GM21360 (cell line): ENCODE data around the gene EI24.
A peak's percentile ranks its signal among the peaks of the same experiment; 100 is the strongest.

Experiments
- ATAC-seq: cut with Tn5 transposase; IDR thresholded peaks from one replicate; pipeline ENCODE4 v1.9.1; 2021; ENCODE audit warnings: mild to moderate bottlenecking, moderate library complexity; ENCODE audit not compliant: unreplicated experiment

The EI24 gene

DNA sequence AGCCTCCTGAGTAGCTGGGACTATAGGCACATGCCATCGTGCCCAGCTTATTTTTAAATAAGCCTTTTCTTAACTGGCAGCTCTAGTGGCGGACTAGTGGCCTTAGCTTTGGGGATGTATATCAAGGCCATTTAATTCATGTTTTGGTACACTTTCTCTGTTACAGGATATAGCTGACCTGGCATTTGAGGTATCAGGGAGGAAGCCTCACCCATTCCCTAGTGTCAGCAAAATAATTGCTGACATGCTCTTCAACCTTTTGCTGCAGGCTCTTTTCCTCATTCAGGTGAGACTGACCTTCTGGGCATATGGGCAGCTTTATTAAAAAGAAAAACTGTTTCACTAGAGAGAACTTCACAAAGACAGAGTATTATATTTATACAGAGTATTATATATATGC lies 9.5 kb downstream of the EI24 start:
- ATAC-seq, result no peak

DNA sequence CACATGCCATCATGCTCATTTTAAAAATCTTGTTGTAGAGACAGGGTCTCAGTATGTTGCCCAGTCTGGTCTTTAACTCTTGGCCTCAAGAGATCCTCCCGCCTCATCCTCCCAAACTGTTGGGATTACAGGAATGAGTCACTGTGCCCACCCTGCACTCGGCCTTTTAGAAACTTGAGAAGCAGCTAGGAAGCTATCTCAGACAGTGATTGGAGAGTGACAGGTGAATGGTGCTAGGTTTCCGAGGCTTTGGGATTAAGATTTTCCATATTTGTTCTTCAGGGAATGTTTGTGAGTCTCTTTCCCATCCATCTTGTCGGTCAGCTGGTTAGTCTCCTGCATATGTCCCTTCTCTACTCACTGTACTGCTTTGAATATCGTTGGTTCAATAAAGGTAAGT lies 10.5 kb downstream of the EI24 start:
- no peak for ATAC-seq

DNA sequence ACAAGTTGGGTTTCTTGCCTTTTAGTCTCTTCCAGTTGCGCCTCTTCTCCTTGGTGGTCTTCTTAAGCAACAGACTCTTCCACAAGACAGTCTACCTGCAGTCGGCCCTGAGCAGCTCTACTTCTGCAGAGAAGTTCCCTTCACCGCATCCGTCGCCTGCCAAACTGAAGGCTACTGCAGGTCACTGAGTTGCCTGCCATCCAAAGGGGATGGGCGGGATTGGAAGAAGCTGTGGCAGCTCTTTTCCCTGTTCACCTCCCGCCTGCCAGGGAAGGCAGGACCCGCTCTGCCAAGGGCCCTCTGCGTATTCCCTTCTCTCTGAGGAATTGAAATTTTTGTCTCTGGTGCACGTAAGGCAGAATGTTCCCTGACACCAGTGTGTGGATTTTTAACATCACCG lies 14.2 kb downstream of the EI24 start:
- no peak for ATAC-seq

DNA sequence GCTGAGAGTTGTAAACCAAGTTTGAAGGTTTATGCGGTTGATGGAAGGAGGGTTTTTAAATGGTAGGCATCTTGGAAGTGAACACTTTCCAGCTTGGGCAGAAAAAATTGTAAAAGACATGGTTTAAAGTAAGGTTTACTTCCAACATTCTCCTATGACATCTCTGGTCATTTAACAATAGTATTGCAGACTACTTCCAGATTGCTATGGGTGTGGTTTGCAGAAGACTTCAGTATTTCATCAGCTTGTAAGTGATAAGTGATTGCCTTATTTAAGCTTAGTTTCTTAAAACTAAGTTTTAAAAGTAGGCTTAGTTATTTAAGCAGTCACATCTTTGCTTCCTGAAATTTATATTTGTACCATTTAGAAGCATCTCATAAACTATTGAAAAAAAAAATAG lies 16.2 kb downstream of the EI24 start:
- ATAC-seq, result no peak

DNA sequence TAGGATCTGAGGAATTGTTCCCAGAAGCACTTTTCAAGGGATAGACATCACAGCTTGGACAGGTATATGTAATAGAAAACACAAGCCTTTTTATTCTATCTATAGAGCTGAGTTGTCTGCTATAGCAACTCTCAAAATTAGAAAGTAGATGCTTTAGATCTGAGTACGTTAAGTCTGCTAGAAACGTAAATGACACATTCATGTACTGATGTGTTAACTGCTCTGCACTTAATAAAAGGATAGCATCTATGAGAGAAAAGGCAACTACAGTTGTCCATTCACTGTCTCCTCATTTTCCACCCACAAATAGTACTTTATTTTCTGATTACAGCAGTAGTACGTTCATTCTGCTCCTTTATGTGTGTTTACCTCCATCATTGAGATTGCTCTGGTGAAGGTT lies 17.3 kb downstream of the EI24 start:
- no peak for ATAC-seq

DNA sequence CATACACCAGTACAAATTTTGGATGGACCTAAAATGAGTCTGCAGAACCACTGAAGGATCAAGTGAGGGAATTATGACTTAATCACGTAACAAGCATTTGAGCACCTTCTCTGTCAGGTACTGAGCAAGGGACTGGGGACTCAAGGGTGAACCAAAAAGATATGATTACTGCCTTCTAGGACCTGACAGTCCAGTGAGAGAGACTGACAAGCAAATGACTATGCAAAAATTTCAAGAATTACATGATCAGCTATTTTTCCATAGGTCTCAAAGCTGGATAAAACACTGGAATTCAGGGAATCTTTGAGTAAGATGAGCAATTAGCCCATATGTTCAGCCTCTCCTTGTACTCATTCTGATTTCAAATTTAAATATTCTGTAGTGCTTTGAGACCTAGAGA lies 18.2 kb downstream of the EI24 start:
- ATAC-seq, result no peak

DNA sequence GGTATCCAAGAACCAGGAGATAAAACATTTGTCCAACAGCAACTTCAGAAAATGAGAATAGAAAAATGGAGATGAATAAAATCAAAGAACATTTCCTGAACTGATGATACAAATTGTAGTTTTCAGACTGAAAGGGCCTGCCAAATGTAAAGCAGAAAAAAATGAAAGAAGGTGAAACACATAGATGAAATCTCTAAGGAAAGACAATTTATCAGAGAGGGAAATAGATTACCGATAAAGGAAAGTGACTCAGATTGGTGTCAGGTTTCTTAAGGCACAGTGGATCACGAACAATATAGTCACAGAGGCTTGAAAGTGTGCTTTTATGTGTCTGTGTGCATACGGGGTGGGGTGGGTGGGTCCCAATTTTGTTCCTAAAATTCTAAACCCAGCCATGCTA lies 19.2 kb downstream of the EI24 start:
- ATAC-seq, result no peak

DNA sequence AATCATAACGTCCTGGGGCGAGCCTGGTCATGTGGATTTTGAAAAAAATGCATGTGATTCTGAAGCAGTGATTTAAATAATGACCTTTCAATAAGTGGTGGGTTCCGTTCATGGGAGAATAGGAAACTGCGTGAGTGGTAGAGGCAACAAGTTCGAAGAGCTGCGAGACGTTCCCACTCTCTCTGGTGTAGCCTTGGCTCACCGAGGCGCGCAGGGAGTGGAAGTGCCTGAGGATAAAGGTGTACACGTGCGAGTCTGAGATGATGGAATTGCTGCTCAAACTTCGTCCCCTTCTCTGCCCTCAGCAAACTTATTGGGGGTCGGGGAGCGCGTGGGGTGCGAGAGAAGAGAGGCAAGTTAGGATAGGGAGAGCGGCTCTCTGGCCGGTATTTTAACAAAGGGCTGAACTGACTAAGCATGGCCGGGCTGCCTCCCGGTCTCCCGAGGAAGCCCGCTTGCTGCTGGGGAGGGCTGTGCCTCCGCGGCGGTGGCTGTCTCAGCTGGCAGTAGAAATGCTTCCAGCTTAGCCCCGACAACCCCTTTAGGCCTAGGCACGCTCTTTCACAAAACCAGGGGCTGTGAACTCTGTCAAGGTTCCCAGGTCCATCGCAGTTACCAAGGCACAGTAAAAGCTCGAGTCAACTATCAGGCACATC lies 22.5 kb downstream of the EI24 start:
- peak; percentile 8 for ATAC-seq

DNA sequence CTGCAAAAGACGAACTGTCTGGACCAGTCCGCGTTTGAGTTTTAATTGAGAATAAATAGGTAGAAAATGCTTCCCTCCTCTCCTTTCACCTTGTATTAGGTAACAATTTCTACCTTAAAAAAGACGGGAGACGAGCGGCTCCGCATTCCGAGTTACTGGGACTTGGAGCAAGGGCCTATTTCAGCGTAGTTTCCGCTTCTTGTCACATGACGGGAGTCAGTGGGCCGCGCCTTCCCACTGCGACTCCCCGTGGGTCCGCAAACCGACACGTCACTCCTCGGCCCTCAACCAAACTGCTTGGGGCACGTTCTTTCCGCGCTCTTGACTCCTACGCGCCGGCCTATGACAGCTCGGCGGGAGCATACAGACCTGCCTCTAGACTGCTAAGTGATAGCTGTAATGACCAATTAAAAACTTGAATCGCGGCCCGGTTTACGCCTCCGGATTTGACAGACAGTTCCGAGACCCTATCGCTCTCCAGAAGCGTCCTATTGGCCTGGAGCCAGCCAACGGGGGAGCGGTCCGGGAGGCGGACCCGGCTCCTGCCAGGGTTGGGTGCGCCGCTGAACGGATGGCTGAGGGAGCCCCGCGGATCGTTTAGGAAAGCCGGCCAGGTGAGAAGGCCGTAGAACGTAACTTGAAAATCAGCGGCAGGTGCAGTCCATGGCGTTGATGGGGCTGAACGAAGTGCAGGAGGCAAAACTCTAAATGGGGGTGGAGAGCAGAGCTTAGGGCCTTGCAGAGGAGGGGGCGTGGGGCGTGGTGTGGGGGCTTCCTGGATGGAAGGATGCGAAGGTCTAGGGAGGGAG lies 23.2 kb downstream of the EI24 start, which contains the start of gene STT3A:
Gene STT3A (plus strand): TSS at position 548 of the 809 bp plus-strand sequence. CDS start 3,064 bp downstream, outside the sequence.
- peak; percentile 97 for ATAC-seq

DNA sequence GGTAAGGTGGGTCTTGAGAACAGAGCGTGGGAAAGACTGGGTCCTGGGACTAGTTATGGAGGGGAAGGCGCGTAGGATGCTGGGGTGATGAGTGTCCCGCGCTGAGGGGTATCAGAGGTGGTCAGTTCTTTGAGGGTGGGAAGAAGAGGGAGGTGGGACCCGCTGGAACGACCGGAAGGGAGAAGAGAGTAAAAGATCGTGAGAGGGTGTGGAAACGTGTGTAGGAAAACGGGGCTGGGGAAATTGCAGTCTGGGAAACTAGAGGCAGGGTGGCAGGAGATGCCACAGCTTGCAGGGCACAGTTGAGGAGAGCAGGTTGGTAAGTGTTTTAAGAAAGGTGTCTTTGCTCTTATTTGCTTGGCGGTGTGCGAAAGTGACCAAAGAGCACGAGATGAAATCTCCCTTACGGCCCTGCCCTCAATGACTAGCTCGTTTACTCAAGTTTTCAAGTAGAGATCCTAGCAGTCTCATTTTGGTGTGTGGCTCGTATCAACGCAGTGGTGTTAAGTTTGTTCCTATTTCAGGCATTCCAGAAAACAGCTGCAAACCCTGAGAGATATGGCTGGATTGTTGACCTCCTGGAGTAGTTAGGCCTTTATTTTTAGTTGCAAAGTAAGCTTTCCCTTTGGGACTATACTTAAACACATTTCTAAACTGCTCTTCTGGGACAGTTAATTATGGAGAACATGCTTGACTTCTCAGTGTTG lies 24.0 kb downstream of the EI24 start:
- peak; percentile 0 for ATAC-seq

DNA sequence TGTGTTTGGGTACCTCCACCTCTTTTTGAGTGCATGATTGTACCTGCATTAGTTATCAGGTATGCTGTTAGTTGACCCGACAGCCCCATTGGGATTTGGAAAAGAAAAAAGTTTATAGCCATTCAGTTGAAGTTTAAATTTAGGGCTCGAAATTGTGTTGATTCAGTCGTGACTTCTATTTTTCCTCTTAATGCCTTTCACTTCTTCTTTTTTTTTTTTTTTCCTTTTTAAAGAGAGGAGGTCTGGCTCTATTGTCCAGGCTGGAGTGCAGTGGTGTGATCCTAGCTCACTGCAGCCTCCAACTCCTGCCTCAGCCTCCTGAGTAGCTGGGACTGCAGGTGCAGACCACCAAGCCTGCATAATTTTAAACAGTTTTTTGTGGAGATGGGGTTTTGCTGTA lies 25.7 kb downstream of the EI24 start:
- ATAC-seq, result no peak

DNA sequence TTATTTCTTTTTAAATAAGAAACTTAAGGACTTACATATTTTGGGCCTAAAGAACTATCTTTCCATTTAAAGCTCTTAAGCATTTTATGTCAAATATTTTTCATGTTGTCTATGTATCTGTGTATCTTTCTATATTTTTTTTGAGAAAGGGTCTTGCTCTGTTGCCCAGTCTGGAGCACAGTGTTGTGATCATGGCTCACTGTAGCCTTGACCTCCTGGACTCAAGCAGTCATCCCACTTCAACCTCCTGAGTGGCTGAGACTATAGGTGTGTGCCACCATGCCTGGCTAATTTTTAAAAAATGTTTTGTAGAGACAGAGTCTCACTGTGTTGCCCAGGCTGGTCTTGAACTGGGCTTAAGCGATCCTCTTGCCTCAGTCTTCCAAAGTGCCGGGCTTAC lies 31.4 kb downstream of the EI24 start:
- ATAC-seq, result no peak

DNA sequence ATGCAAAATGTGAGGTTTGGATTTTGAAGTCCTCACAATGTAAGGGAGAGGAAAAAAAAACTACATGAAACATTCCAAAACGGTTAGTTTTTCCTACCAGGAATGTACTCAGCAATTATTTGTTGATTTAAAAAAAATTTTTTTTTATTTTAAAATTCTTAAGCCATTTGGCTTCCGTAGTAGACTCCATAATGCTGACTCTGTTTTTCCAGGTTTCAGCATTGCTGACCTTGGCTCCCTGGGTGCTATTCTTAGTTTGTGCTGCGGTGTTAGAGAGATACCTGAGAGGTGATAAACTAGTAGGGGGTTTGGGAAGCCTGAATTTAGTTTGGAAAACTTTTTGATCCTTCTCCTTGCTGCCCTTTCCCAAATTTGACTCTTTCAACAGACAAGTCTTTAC lies 33.9 kb downstream of the EI24 start:
- ATAC-seq, result no peak

DNA sequence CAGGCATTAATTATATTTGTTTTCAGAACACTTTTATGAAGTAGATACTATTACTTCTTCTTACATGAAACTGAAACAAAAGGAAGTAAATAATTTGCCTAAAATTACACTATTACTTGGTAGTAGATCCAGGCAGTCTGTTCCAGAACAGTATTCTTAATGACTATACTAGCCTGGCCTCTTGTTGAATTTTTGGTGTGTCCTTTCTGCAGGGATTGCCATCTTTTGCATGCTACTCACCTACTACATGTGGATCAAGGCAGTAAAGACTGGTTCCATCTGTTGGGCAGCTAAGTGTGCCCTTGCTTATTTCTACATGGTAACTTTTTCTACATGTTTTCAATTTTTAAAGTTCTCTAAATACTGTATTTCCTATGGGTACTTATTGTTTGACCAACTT lies 36.1 kb downstream of the EI24 start:
- ATAC-seq, result no peak

DNA sequence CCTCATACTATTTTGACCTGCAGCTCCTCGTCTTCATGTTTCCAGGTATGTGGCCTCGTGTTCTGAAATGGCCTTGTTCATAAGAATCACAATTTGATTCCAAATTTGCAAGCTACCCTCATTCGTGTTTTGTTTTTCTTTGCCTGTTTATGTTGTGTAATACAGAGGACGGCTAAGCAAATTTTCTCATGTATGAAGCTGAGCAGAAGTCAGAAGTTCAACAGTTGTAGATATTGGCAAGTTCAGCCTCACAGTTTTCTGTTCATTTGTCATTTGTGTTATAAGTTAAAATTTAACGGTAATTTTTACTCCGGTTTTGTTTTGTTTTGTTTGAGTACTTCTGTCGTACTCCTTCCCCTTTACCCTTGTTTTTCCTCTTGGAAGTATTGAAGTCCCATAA lies 40.3 kb downstream of the EI24 start:
- no peak for ATAC-seq

DNA sequence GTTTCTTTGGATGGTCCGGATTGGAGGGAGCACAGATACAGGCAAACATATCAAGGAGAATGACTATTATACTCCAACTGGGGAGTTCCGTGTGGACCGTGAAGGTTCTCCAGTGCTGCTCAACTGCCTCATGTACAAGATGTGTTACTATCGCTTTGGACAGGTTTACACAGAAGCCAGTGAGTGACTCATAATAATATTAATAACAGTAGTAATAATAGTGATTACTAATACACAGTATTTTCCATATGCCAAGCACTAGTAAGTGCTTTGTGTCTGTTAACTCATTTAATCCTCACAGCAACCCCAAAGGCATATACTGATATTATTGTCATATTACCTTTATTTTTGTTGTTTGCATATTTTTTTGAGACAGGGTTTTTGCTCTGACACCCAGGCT lies 49.1 kb downstream of the EI24 start:
- ATAC-seq, result no peak

DNA sequence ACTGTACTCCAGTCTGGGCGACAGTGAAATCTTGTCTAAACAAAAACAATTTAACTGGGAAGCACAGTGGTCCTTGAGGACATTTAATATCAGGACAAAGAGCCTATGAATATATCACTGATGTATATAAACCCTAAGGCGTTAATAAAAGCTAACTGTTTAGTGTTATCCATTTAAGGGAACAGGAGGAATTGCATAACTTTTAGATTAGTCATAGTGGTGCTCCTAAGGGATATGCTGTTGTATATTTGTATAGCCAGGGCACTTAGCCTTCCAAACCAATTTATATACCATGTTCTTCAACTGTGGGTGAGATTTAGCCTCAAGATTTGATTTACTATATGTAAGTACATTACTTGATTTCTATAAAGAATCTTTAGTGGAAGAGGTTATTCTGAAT lies 52.7 kb downstream of the EI24 start:
- no peak for ATAC-seq

DNA sequence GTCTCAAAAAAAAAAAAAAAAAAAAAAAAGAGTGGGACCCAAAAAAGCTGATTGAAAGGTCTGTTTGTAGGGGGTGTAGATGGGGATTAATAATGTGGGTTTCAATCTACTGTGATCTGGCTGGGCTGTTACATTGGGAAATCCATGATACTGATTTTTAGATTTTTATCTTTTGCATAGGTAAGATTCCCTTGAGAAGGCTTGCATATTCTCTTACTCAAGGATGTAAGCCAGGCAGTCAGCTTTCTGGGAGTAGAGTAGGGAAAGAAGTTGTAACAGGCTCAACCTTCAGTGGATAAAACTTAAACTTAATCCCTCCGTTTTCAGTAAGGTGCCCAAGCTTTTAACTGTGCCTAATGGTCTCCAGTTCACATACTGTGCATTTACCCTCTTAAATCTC lies 53.8 kb downstream of the EI24 start:
- ATAC-seq, result no peak

DNA sequence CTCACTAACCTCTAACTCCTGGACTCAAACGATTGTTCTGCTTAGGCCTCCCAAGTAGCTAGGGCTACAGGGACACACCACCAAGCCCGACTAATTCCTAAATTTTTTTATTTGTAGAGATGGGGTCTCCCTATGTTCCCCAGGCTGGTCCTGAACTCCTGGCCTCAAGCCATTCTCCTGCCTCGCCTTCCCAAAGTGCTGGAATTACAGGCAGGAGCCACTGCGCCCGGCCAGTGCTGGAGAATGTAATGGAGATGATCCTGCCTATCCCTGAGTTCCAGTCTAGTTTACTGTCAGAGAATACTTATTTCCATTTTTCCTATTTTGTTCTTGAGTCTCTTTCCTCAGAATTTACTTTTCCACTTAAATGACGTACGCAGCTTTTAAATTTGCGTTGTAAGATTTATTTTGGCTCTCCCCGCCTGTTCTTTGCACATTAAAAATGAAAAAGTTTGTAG lies 55.5 kb downstream of the EI24 start, which contains the start of gene CHEK1:
Gene CHEK1 (plus strand): TSS at position 408 of the 458 bp plus-strand sequence. CDS start 1,606 bp downstream, outside the sequence.
- no peak for ATAC-seq

DNA sequence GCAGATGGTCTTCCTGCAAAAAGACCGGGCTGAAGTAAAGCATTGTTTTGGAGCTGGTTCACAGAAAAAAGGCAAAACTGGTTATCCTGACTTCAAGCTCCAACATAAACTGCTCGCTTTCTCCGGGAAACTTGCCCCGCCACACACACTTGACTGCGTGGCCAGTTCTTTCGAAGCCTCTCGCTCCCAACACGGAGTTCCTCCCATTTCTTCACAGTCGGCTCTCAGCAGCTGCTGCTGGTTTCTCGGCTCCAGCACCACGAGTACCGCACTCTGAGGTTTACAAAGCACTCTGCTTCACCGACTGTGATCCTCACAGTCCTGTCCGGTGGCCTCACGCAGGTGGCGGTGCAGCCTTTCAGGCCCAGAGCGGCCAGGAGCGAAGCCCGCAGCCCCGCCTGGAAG lies 56.0 kb downstream of the EI24 start:
- no peak for ATAC-seq

DNA sequence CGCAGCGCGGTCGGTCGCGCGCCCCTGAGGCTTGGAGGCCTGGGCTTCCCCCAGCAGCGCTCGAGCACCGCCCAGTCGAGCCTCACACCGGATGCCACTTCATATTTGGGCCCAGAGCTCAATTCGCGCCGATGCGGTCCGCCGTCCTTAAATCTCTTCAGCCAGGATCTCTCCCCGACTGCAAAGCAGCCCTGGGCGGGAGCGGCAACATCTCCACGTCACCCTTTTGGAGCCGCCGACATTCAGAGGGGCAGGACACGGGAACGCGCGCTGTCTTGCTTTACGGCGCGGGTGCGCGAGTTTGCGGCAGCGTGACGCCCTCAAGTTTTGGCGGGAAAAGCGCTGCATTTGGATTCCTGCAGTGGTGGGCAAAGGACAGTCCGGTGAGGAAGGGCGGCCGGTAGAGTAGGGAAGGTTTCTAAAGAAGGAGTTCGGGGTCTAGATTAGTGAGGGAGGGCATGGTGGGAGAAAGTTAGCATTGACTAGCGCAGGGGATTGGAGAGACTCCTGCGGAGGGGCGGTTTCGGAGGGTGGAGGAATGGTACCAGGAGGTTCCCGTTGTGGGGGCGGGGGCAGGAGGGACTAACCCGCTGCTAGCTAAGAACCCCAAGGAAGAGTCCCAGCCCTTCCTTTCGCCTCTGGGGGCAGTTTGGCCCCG lies 56.5 kb downstream of the EI24 start:
- peak; percentile 82 for ATAC-seq
